HG02571 (cell line): ENCODE data around the gene ANKH.

Source experiments
- ATAC-seq: cut with Tn5 transposase; IDR thresholded peaks from one replicate; pipeline ENCODE4 v1.9.1; 2021; ENCODE audit warnings: mild to moderate bottlenecking, moderate library complexity; ENCODE audit not compliant: unreplicated experiment

The ANKH gene

DNA sequence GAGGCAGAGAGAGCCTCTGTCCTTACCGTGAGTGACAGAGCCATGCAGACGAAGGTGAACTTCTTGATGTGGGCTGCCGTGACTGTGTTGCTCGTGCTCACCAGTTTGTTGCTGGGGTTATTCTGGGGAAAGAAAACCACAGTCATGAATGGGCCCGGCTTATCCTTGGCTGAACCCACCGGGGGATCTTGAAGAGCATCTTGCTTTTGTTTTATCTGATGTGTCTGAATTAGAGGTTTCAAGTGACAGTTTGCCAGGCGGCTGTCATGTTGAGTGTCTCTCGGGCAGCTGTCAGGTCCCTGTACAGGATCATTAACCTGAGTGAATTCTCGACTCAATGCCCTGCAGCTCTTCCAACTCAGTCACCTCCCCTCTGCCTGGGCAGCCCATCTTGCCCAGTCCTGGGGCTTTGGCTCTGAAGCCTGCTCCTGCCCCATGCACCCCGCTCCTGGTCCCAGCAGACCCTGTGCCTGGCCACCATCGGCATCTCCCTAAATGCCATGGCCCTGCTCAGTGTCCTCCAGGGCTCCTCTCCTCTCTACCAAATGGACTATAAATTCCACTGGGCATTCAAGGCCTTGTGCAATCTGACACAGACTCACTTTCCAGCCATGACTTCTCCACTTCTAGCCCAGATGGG, 129.7 kb downstream of the ANKH start:
- no peak for ATAC-seq

GRCh38 chr5:14741131-14741530, 130.4 kb downstream of the ANKH start:
- no peak for ATAC-seq

DNA sequence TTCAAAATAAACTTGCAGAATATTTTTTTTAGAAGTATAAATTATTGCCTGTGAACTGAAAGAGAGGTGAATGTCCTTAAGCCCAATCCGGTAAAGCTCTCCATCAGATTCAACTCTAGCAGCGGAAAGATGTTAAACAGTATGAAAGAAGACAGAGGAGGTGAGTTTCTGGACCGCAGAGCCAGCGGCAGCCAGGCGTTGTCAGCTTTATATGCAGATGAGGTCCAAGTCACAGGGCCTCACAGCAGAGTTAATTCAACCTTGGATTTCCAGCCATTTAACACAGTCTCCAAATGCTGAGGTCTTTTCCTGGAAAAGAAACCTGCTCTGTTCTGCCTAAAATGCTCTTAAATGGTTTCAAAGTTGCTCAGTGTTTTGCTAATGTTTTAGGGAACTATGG, 131.6 kb downstream of the ANKH start:
- no peak for ATAC-seq

GRCh38 chr5:14739538-14739937, 132.0 kb downstream of the ANKH start:
- no peak for ATAC-seq

- ATAC-seq = no peak
Observed at GRCh38 chr5:14738050-14738449, 133.5 kb downstream of the ANKH start.

- ATAC-seq = no peak
Observed at GRCh38 chr5:14737291-14737690, 134.3 kb downstream of the ANKH start.

DNA sequence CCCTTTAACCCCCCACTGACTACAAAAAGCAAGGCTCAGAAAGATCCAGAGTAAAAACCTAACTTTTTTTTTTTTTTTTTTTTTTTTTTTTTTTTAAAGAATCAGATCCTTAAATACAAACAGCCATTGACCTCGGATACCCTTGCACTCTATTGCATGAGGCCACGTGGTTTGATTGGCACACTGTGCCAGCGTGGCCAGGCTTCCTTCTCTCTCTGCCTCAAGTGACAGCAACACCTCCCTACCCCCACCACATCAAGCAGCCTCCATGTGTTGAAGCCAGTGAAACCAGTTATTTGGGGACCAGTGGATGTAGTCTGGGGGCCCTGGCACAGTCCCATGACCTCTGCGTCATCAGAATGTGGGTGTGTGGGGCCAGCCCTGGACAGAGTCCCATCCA, 135.6 kb downstream of the ANKH start:
- no peak for ATAC-seq

- ATAC-seq = no peak
Observed at GRCh38 chr5:14734396-14734795, 137.2 kb downstream of the ANKH start.

- no peak for ATAC-seq
Observed at GRCh38 chr5:14733661-14734060, 137.9 kb downstream of the ANKH start.

- ATAC-seq = no peak
Observed at GRCh38 chr5:14732991-14733390, 138.6 kb downstream of the ANKH start.

DNA sequence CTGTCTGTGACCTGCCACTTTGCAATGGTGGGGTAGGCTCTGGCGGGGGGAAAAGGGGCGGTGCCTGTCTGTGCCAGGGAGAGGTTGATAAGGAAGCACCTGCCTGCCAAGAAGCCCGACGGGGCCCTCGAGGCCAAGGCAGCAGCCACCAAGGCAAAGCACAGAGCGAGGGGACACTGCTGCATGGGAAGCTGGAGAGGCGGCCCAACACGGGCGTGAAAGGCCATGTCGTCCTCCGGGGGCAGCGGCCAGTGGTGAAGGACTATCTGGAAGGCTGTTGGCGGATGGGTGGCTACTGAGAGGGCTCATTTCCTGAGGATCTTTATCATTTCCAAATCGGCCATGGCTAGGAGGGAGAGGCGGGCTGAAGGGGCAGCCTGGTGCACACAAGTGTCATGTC, 140.7 kb downstream of the ANKH start:
- ATAC-seq = no peak

GRCh38 chr5:14730466-14730865, 141.1 kb downstream of the ANKH start:
- no peak for ATAC-seq

DNA sequence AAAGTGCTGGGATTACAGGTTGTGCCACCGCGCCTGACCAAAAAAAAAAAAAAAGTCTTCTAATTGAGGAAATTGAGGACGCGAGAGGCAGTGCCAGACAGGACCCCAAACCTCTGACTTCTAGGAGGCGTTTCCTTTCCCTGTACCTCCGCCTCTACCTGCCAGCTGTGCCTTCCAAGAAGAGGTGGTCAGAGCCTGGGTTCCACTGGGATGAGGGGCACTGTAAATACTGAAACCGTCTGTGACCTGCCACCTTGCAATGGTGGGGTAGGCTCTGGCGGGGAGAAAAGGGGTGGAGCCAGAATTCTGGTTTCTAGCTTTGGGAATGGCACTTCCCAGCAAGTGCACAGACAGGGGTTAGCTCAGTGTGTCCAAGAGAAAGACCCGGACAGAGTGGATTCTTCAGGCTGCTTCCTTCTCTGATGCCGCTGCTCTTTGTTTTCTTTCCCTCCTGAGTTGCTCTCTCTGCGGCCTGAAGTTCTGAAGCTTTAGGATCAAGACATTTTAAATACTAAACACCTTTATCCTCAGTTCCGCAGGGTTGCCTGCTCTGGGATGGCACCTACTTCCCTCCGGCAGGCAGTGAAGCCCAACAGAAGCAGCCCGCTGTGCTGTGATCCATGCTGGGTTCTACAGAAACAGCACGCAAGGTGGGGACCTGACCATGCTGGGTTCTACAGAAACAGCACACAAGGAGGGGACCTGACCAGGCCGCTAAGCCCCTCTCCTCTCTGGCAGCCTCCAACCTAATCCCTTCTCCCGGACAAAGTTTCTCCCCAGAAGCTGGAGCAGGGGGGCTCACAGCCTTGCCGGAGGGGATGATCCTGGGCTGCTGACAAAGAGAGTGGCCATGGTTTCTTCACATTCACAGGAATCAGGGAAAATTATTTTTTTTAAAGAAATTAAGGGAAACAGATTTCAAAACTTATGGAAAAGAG, 141.9 kb downstream of the ANKH start:
- ATAC-seq = no peak

GRCh38 chr5:14728459-14728938, 143.1 kb downstream of the ANKH start:
- no peak for ATAC-seq

GRCh38 chr5:14727928-14728458, 143.6 kb downstream of the ANKH start:
- ATAC-seq = no peak

DNA sequence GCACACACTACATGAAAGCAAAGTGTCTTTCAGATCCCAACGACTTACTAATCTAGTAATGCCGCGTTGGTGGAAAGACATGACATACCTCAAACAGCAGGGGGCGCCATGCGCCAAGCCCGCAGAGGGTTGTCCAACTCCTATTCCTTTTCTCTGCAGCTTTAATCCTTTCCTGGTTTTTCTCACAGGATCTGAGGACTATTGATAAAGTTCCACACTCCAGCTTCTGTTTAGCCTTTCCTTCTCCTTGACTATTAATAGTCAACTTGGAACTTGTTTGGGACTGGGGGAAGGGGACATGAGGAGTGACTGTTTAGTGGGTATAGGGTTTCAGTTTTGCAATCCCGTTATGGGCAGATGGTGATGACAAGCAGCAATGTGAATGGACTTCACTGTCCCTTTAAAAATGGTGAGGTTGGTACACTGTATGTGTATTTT, 144.1 kb downstream of the ANKH start:
- ATAC-seq = no peak

DNA sequence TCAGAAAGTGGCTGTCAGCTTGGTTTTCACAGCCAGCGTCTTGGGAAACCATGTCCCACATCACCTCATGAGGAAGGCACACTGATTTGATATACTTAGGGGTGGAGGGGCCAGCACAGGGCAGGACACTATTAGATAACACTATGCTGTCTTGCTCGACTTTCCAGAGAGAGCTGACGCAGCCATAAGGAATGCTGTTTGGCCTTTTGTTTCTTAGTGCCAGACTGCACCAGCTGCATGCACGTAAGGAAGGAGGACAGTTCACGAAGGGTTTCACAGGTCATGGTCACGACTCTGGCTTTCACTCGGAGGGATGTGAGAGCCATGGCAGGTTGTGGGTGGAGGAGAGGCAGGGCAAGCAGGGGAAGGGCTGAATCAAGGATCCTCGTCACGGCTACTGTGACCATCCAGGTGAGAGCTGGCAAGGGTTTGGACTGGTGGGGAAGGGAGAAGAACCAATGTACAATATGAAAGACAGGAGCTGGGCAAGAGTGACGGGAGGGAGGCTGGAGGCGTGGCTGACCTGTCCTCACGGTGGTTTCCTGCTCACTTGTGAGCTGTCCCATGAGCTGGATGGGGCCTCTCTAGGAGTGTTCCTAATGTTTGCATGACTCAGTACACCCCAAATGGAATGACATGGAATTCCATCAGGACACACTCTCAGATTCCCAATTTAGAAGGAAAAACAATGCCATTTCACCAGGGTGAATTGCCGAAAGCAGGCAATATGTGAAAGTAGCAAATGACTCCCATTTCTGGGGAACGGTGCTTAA, 145.3 kb downstream of the ANKH start:
- no peak for ATAC-seq

- no peak for ATAC-seq
Observed at GRCh38 chr5:14724633-14725032, 146.9 kb downstream of the ANKH start.

- ATAC-seq = no peak
Observed at GRCh38 chr5:14723701-14724132, 147.9 kb downstream of the ANKH start.

DNA sequence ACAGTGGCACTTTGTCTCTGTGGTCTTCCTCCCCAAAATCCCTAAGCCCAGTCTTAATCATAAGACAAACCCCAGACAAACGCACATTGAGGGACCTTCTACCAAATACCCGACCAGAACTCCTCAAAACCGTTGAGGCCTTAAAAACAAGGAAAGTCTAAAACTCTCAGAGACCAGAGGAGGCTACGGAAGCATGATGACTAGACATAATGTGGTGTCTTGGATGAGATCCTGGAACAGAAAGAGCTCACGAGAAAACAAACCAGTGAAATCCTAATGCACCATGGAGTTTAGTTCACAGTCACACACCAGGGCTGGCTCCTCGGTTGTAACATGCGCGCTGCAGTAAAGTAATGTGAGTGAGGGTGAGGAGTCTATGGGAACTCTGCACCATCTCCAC, 148.7 kb downstream of the ANKH start:
- ATAC-seq = no peak
